Caco-2 (cell line): ENCODE measurements around the gene RPUSD4. TPM values are rescaled to one million over a fixed set of nuclear protein-coding genes. Genes with fewer than 3 reads are reported as not detected.

Experiments used
- BruUV-seq: library from RNA; stranded (reverse); fragments of 400-500 nt; replicated peaks from 2 replicates; lab custom pipeline; 2021; lab: Mats Ljungman, UMichigan
- CTCF ChIA-PET: fragments of 300-600 bp; sonication (Branson Sonifier 250); formaldehyde crosslinking; loops from one replicate; lab custom pipeline; 2022; ENCODE audit warnings: antibody characterized with exemption; lab: Charles Lee
- POLR2A ChIA-PET: fragments of 300-600 bp; sonication (Branson Sonifier 250); formaldehyde crosslinking; loops from one replicate; lab custom pipeline; 2022; ENCODE audit warnings: antibody characterized with exemption; lab: Charles Lee
- DNase-seq, 2 experiments: peaks; one replicate each; pipeline versions ENCODE4 v3.0.0 to v3.0.0-alpha.2; 2020 to 2022
- H3K27me3 ChIP-seq: replicated peaks from 2 replicates; pipeline ENCODE4 v1.6.0; 2011; ENCODE audit warnings: low read length; ENCODE audit not compliant: control insufficient read depth, insufficient read depth
- H3K36me3 ChIP-seq: 2 replicates; pipeline ENCODE4 v1.5.1; 2011; ENCODE audit warnings: low read length; ENCODE audit not compliant: control insufficient read depth, insufficient read depth
- H3K4me1 ChIP-seq: fragments of 250-450 bp; sonication (Bioruptor Pico); 2 replicates; pipeline ENCODE4 v1.5.1; 2020; ENCODE audit warnings: mild to moderate bottlenecking
- H3K4me3 ChIP-seq: 2 replicates; pipeline ENCODE4 v1.5.1; 2011; ENCODE audit warnings: low read depth, mild to moderate bottlenecking, control low read depth, low read length
- H3K9me3 ChIP-seq: fragments of 250-450 bp; sonication (Bioruptor Pico); 2 replicates; pipeline ENCODE4 v1.5.1; 2020; ENCODE audit warnings: mild to moderate bottlenecking, moderate library complexity
- H3K27ac Mint-ChIP-seq: one replicate; pipeline ENCODE4 v1.8.0; 2022; ENCODE audit warnings: mixed read lengths; ENCODE audit not compliant: unreplicated experiment
- H3K27me3 Mint-ChIP-seq: one replicate; pipeline ENCODE4 v1.8.0; 2022; ENCODE audit warnings: mixed read lengths; ENCODE audit not compliant: insufficient read depth, unreplicated experiment
- H3K36me3 Mint-ChIP-seq: one replicate; pipeline ENCODE4 v1.8.0; 2022; ENCODE audit warnings: mild to moderate bottlenecking, mixed read lengths; ENCODE audit not compliant: insufficient read depth, unreplicated experiment
- H3K4me1 Mint-ChIP-seq: one replicate; pipeline ENCODE4 v1.8.0; 2022; ENCODE audit warnings: low read depth, mixed read lengths; ENCODE audit not compliant: unreplicated experiment
- H3K4me3 Mint-ChIP-seq: one replicate; pipeline ENCODE4 v1.8.0; 2022; ENCODE audit warnings: mild to moderate bottlenecking, moderate library complexity, mixed read lengths; ENCODE audit not compliant: unreplicated experiment
- H3K9me3 Mint-ChIP-seq: one replicate; pipeline ENCODE4 v1.8.0; 2022; ENCODE audit warnings: mixed read lengths; ENCODE audit not compliant: unreplicated experiment
- CTCF ChIP-seq, 2 experiments: fragments of 200-600 bp in 1 of 2; IDR thresholded peaks; 1 replicate in 1 of 2; 2 replicates in 1 of 2; pipeline versions ENCODE4 v1.5.1 to v1.8.0; 2011 to 2022; ENCODE audit warnings: antibody characterized with exemption in 1 of 2, control low read depth in 1 of 2, inconsistent platforms in 1 of 2, low read depth in 1 of 2, low read length in 1 of 2, mild to moderate bottlenecking in 1 of 2, moderate library complexity in 1 of 2; ENCODE audit not compliant: insufficient read depth in 1 of 2, severe bottlenecking in 1 of 2, unreplicated experiment in 1 of 2
- intact Hi-C: fragments of 100-400 bp; cut with micrococcal nuclease; formaldehyde crosslinking; loops from one replicate; pipeline ENCODE4 v1.10.0; 2022; ENCODE audit not compliant: unreplicated experiment
- total RNA-seq: library from RNA; stranded (reverse); gene quantifications from 2 replicates; pipeline ENCODE4 v1.2.3, GENCODE V29; 2022

Gene RPUSD4
- total RNA-seq, 1 experiment from 2014 or later: 74.2 TPM

- TF ChIP-seq CTCF (IDR thresholded peaks at IDR 0.05; ENCODE audit: insufficient read depth in 1 of 2, low read depth in 1 of 2, low read length in 1 of 2, severe bottlenecking in 1 of 2, unreplicated experiment in 1 of 2): no peak
- Histone ChIP-seq H3K4me3 (no peak overlapping the region), H3K9me3 (no peaks in the 10 kb centered on the region), H3K4me1 (peaks cover 3% of the 10 kb centered on the region; the same call in 1 of the 2 replicates), H3K27me3 (no peaks in the 10 kb centered on the region), H3K36me3 (no peaks in the 10 kb centered on the region)
- ChIA-PET CTCF (no interaction called here), POLR2A (no interaction called here)
- peaks cover 3% of the 10 kb centered on the region for H3K9me3 Mint-ChIP-seq
- no TSS peak for BruUV-seq
- no peak for DNase-seq
- intact Hi-C loops: no loop called here
- no peaks in the 10 kb centered on the region for H3K36me3 Mint-ChIP-seq
- peaks cover 23% of the 10 kb centered on the region for H3K4me1 Mint-ChIP-seq
- no peaks in the 10 kb centered on the region for H3K27me3 Mint-ChIP-seq
- no peak overlapping the region for H3K27ac Mint-ChIP-seq
- no peak overlapping the region for H3K4me3 Mint-ChIP-seq
Observed at GRCh38 chr11:126217491-126217890, 6.0 kb upstream of the RPUSD4 start.

- Mint-ChIP-seq H3K4me3 (no peak overlapping the region), H3K27me3 (no peaks in the 10 kb centered on the region), H3K9me3 (no peaks in the 10 kb centered on the region), H3K27ac (no peak overlapping the region), H3K36me3 (peaks cover 7% of the 10 kb centered on the region), H3K4me1 (peaks cover 24% of the 10 kb centered on the region)
- no peak overlapping the region for H3K4me3 ChIP-seq
- CTCF ChIA-PET: no interaction called here
- no peaks in the 10 kb centered on the region for H3K27me3 ChIP-seq
- no TSS peak for BruUV-seq
- no peak for DNase-seq
- POLR2A ChIA-PET: no interaction called here
- no peak for TF ChIP-seq CTCF (IDR thresholded peaks at IDR 0.05; ENCODE audit: insufficient read depth in 1 of 2, low read depth in 1 of 2, low read length in 1 of 2, severe bottlenecking in 1 of 2, unreplicated experiment in 1 of 2)
- no peaks in the 10 kb centered on the region for H3K36me3 ChIP-seq
- intact Hi-C loops: no loop called here
- H3K9me3 ChIP-seq: no peaks in the 10 kb centered on the region
- H3K4me1 ChIP-seq: peaks cover 3% of the 10 kb centered on the region; the same call in 1 of the 2 replicates
Observed at GRCh38 chr11:126216526-126217305, 5.3 kb upstream of the RPUSD4 start.

GRCh38 chr11:126214841-126215240, 3.4 kb upstream of the RPUSD4 start:
- H3K4me1 ChIP-seq: peaks cover 11% of the 10 kb centered on the region; the same call in 1 of the 2 replicates
- no peaks in the 10 kb centered on the region for H3K36me3 ChIP-seq
- Mint-ChIP-seq H3K4me1 (peaks cover 32% of the 10 kb centered on the region), H3K27me3 (no peaks in the 10 kb centered on the region), H3K27ac (no peak overlapping the region), H3K36me3 (peaks cover 20% of the 10 kb centered on the region), H3K9me3 (no peaks in the 10 kb centered on the region), H3K4me3 (no peak overlapping the region)
- ChIA-PET CTCF (no interaction called here), POLR2A (no interaction called here)
- BruUV-seq: no TSS peak
- no peak for TF ChIP-seq CTCF (IDR thresholded peaks at IDR 0.05; ENCODE audit: insufficient read depth in 1 of 2, low read depth in 1 of 2, low read length in 1 of 2, severe bottlenecking in 1 of 2, unreplicated experiment in 1 of 2)
- H3K4me3 ChIP-seq: no peak overlapping the region
- no peaks in the 10 kb centered on the region for H3K27me3 ChIP-seq
- DNase-seq: no peak
- H3K9me3 ChIP-seq: no peaks in the 10 kb centered on the region
- intact Hi-C loops: loop anchor here (5.0 kb wide), 1 partner anchor 153 kb away; the partner anchor contains the start of gene CDON
